Liver (tissue), 9 donors: ENCODE data around the gene ZNF630. TPM values are rescaled to one million over a fixed set of nuclear protein-coding genes. Genes with fewer than 3 reads are reported as not detected.
A peak's percentile ranks its signal among the peaks of the same experiment; 100 is the strongest.

ENCODE experiments used
- DNase-seq: peaks from one replicate; pipeline ENCODE4 v3.0.0-alpha.2; 2017; ENCODE audit warnings: low spot score
- H3K27ac ChIP-seq, 2 donors: one replicate each; pipeline ENCODE4 v1.7.0; 2013; ENCODE audit warnings: inconsistent platforms in 2 of 2, low read length in 2 of 2, control low read depth in 1 of 2, low read depth in 1 of 2, mild to moderate bottlenecking in 1 of 2
- H3K27me3 ChIP-seq, 4 donors: one replicate each; pipeline versions ENCODE4 v1.6.1 to v1.7.0; 2013; ENCODE audit warnings: low read length in 3 of 4, inconsistent platforms in 1 of 4, mild to moderate bottlenecking in 1 of 4, moderate library complexity in 1 of 4; ENCODE audit not compliant: control insufficient read depth in 4 of 4, insufficient read depth in 4 of 4
- H3K36me3 ChIP-seq, 4 donors: one replicate each; pipeline versions ENCODE4 v1.6.1 to v1.7.0; 2013; ENCODE audit warnings: low read length in 3 of 4, mild to moderate bottlenecking in 3 of 4, low read depth in 1 of 4, moderate library complexity in 1 of 4; ENCODE audit not compliant: control insufficient read depth in 4 of 4, insufficient read depth in 3 of 4
- H3K4me1 ChIP-seq, 4 donors: one replicate each; pipeline versions ENCODE4 v1.6.1 to v1.7.0; 2013; ENCODE audit warnings: low read length in 3 of 4, mild to moderate bottlenecking in 3 of 4, moderate library complexity in 1 of 4; ENCODE audit not compliant: control insufficient read depth in 4 of 4, insufficient read depth in 4 of 4
- H3K4me3 ChIP-seq, 3 donors: one replicate each; pipeline versions ENCODE4 v1.6.1 to v1.7.0; 2013; ENCODE audit warnings: low read length in 3 of 3, control low read depth in 1 of 3, low read depth in 1 of 3, mild to moderate bottlenecking in 1 of 3
- H3K9ac ChIP-seq, 2 donors: one replicate each; pipeline ENCODE4 v1.7.0; 2013; ENCODE audit warnings: low read length in 2 of 2, mild to moderate bottlenecking in 2 of 2, moderate library complexity in 2 of 2, control low read depth in 1 of 2, low read depth in 1 of 2
- H3K9me3 ChIP-seq, 4 donors: one replicate each; pipeline versions ENCODE4 v1.6.1 to v1.7.0; 2013; ENCODE audit warnings: low read length in 3 of 4; ENCODE audit not compliant: control insufficient read depth in 4 of 4
- ATF3 ChIP-seq: IDR thresholded peaks from 2 replicates; pipeline ENCODE4 v1.6.1; 2016; ENCODE audit warnings: antibody characterized with exemption
- CTCF ChIP-seq: fragments of 150-350 bp; IDR thresholded peaks from 2 replicates; pipeline ENCODE4 v1.5.1; 2017; ENCODE audit warnings: improper control_type of control experiment, low read depth, low read length; ENCODE audit not compliant: missing input control
- FOXA1 ChIP-seq: IDR thresholded peaks from 2 replicates; pipeline ENCODE4 v1.6.1; 2016; ENCODE audit warnings: antibody characterized with exemption
- FOXA2 ChIP-seq: IDR thresholded peaks from 2 replicates; pipeline ENCODE4 v1.6.1; 2016; ENCODE audit warnings: antibody characterized with exemption
- GABPA ChIP-seq, 2 donors: IDR thresholded peaks in 1 of 2; conservative IDR thresholded peaks in 1 of 2; 2 replicates each; pipeline ENCODE4 v1.6.1; 2016; ENCODE audit warnings: antibody characterized with exemption in 2 of 2, mild to moderate bottlenecking in 1 of 2, moderate library complexity in 1 of 2
- HNF4A ChIP-seq, 2 donors: conservative IDR thresholded peaks; 2 replicates each; pipeline ENCODE4 v1.6.1; 2016; ENCODE audit warnings: antibody characterized with exemption in 2 of 2, mild to moderate bottlenecking in 2 of 2
- HNF4G ChIP-seq: IDR thresholded peaks from 2 replicates; pipeline ENCODE4 v1.6.1; 2016; ENCODE audit warnings: antibody characterized with exemption
- JUND ChIP-seq, 2 donors: IDR thresholded peaks; 2 replicates each; pipeline ENCODE4 v1.6.1; 2016; ENCODE audit warnings: antibody characterized with exemption in 2 of 2
- NR2F2 ChIP-seq: IDR thresholded peaks from 2 replicates; pipeline ENCODE4 v1.6.1; 2016; ENCODE audit warnings: antibody characterized with exemption
- RAD21 ChIP-seq, 2 donors: IDR thresholded peaks; 2 replicates each; pipeline ENCODE4 v1.6.1; 2016; ENCODE audit warnings: antibody characterized with exemption in 2 of 2, mild to moderate bottlenecking in 2 of 2
- REST ChIP-seq: IDR thresholded peaks from 2 replicates; pipeline ENCODE4 v1.6.1; 2016; ENCODE audit warnings: antibody characterized with exemption, mild to moderate bottlenecking
- SP1 ChIP-seq: IDR thresholded peaks from 2 replicates; pipeline ENCODE4 v1.6.1; 2018; ENCODE audit warnings: antibody characterized with exemption, mild to moderate bottlenecking
- TAF1 ChIP-seq: conservative IDR thresholded peaks from 2 replicates; pipeline ENCODE4 v1.6.1; 2016; ENCODE audit warnings: antibody characterized with exemption, mild to moderate bottlenecking
- YY1 ChIP-seq: IDR thresholded peaks from 2 replicates; pipeline ENCODE4 v1.6.1; 2016; ENCODE audit warnings: antibody characterized with exemption, mild to moderate bottlenecking
- ZBTB33 ChIP-seq: IDR thresholded peaks from 2 replicates; pipeline ENCODE4 v1.6.1; 2016; ENCODE audit warnings: antibody characterized with exemption
- WGBS: extraction: QIAGEN DNeasy Blood & Tissue Kit; methylation state at CpG from one replicate; pipeline ENCODE4 v1.1.7; 2013; 5-methylcytosine and 5-hydroxymethylcytosine counted together
- polyA plus RNA-seq, 2 donors: library from polyadenylated mRNA; stranded (reverse) in 1 of 2; unstranded in 1 of 2; fragments of 200-250 nt in 1 of 2; fragments of >200 nt in 1 of 2; fragmentation: Nextera tagmentation in 1 of 2; extraction: Ambion mirVana in 1 of 2; gene quantifications; one replicate each; pipeline versions ENCODE4 v1.2.1 to v1.2.3, GENCODE V29; 2013 to 2015
- total RNA-seq, 2 donors: library from RNA; depleted of rRNA; stranded (reverse); fragments of >200 nt; gene quantifications; one replicate each; pipeline ENCODE4 v1.2.3, GENCODE V29; 2014
- donor health status: healthy.
- donor health status: healthy.
- donor health status: healthy.
- donor health status: healthy.
- donor health status: healthy.

ZNF630 gene
- total and polyA plus RNA-seq, 4 donors = 0.30 to 0.79 (median 0.70) TPM

- no peak overlapping the region for H3K9ac ChIP-seq
- WGBS = 86% methylated on average over 5 of the region's 5 CpGs
- no peaks in the 10 kb centered on the region for H3K36me3 ChIP-seq
- TF ChIP-seq SP1 (no peak), NR2F2 (no peak), YY1 (no peak), TAF1 (no peak), GABPA (IDR thresholded peaks at IDR 0.05 in 1 of 2, conservative IDR thresholded peaks at IDR 0.05 in 1 of 2) (no peak), FOXA1 (no peak), REST (no peak), HNF4A (conservative IDR thresholded peaks at IDR 0.05) (no peak), HNF4G (no peak), FOXA2 (no peak), ATF3 (no peak), JUND (IDR thresholded peaks at IDR 0.05) (no peak)
- H3K9me3 ChIP-seq = no peaks in the 10 kb centered on the region
- H3K27me3 ChIP-seq = no peaks in the 10 kb centered on the region
- no peak overlapping the region for H3K27ac ChIP-seq
- H3K4me3 ChIP-seq = no peak overlapping the region
- DNase-seq = no peak
- no peaks in the 10 kb centered on the region for H3K4me1 ChIP-seq
These were observed 12.3 kb upstream of the ZNF630 start for GRCh38 chrX:48083706-48084105.

- WGBS = 13% methylated on average over 9 of the region's 9 CpGs
- H3K36me3 ChIP-seq = no peaks in the 10 kb centered on the region
- H3K9me3 ChIP-seq = no peaks in the 10 kb centered on the region
- H3K4me1 ChIP-seq = no peaks in the 10 kb centered on the region
- no peak for TF ChIP-seq NR2F2
- TF ChIP-seq CTCF = peak; percentile 57
- no peak for TF ChIP-seq ZBTB33
- peak; percentile 73 to 85 for TF ChIP-seq RAD21 (IDR thresholded peaks at IDR 0.05)
- no peak overlapping the region for H3K27ac ChIP-seq
- H3K4me3 ChIP-seq = no peak overlapping the region
- no peak overlapping the region for H3K9ac ChIP-seq
- no peaks in the 10 kb centered on the region for H3K27me3 ChIP-seq
- DNase-seq = peak; percentile 33
These were observed 11.8 kb upstream of the ZNF630 start for GRCh38 chrX:48083212-48083611.
